Measurements from ENCODE around the gene ARRDC1.

DNA sequence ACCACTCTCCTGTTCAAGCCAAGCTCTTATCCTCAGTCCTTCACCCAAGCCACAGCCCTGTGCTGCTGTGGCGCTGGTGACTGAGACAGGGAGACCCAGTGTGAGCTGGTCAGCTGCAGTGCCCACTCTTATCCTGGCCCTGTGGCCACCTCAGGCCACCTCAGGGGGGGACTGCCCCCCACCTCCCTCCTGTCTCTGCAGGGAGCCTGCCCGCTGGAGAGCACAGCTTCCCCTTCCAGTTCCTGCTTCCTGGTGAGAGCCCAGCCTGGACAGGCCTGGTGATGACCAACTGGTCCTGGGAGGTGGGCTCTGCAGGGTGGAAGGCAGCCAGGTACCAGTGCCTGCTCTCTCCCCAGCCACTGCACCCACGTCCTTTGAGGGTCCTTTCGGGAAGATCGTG is 7.8 kb downstream of the ARRDC1 start:
- TF ChIP-seq CTCF (conservative IDR thresholded peaks at IDR 0.05; ENCODE audit: low read depth, low read length) (no peak), EZH2 (IDR thresholded peaks at IDR 0.05; ENCODE audit: borderline replicate concordance, low read depth, low read length, poor library complexity, severe bottlenecking) (no peak)
